ENCODE measurements around the gene ARMC8.

Gene ARMC8

GRCh38 chr3:138253609-138254008 lies 66.5 kb downstream of the ARMC8 start:
- no peak for DNase-seq

GRCh38 chr3:138254216-138254615 lies 67.1 kb downstream of the ARMC8 start:
- DNase-seq: no peak

- no peak for DNase-seq
Measured at GRCh38 chr3:138256022-138256421, 68.9 kb downstream of the ARMC8 start.

- no peak for DNase-seq
Measured at GRCh38 chr3:138257986-138258385, 70.9 kb downstream of the ARMC8 start.

GRCh38 chr3:138259126-138259525 lies 72.0 kb downstream of the ARMC8 start:
- no peak for DNase-seq

DNA sequence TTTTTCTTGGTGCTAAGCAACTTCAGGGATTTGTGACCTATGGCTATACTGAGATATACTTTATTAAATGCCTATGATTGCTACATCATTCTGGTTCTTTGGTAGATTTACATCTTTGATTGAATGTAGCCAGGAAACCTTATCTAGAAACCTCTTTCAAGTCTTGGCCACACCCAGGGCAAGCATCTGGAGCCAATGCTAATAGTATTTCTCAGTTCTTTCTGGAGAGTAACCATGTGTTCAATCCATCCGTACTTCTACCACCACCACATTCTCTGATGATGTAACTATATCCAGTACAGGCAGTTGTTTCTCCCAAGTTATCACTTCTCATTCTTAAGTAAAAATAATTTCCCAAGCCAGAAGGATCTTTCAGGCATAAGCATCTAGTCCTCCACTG lies 73.5 kb downstream of the ARMC8 start:
- DNase-seq: no peak

- DNase-seq: no peak
Measured at GRCh38 chr3:138263104-138263503, 76.0 kb downstream of the ARMC8 start.

- DNase-seq: no peak
Measured at GRCh38 chr3:138265745-138266144, 78.6 kb downstream of the ARMC8 start.

DNA sequence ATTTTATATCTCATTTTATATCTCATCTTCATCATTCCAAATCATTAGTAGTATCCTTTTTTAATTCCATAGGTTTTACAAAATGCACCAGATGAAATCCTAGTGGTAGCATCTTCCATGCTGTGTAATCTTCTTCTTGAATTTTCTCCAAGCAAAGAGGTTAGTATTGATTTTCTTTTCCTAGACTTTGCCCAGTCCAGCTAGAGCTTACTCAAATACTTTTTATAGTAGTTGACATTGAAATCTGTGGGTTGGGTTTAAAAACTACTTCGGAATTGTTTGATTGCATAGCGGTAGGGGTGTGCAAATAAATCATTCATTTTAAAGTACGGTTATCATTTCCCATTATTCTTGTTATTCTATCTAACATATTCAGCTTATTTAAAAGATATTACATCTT lies 80.0 kb downstream of the ARMC8 start:
- no peak for DNase-seq

DNA sequence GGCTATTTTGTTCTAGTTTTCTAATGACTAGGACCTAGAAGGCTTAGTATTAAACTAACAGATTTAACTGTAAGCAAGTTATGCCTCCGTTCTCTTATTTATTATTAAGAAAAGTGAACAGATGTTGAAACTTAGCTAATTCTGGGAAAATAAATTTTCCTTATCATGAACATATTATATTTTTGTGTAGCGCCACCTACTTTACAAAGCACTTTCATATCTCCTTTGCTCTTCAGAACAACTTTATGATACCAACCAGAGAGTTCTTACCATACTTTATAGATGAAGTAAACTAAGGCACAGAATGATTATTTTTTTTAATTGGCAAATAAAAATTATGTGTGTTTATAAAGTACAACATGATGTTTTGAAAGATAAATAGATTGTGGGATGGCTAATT lies 83.1 kb downstream of the ARMC8 start:
- no peak for DNase-seq

- no peak for DNase-seq
Measured at GRCh38 chr3:138271189-138271794, 84.2 kb downstream of the ARMC8 start.

- DNase-seq: no peak
Measured at GRCh38 chr3:138281561-138281960, 94.5 kb downstream of the ARMC8 start.

GRCh38 chr3:138282836-138283235 lies 95.7 kb downstream of the ARMC8 start:
- DNase-seq: no peak

- no peak for DNase-seq
Measured at GRCh38 chr3:138284079-138284478, 97.0 kb downstream of the ARMC8 start.

DNA sequence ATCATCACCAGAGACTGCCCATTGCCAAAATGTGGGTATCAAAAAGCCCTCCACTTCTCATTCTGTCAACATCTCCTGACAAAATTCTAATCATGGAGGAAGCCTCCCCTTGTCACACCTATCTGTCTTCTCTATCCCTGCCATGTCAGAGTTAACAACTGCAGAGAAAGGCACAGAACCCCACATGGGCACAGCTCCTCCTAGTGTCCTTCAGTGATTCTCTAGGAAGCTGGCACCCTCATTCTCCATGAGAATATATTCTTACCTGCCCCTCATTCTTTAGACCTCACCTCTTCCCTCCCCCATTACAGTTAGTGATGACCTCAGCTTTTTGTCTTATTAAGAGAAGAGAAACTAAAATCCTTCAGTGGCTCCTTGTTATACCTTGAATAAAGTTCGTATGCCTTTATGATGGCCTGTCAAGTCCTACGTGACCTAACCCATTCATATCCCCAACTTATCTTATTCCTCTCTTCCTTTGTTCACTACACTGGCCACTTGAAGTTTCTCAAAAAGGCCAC lies 97.9 kb downstream of the ARMC8 start:
- no peak for DNase-seq

GRCh38 chr3:138289260-138289659 lies 102.2 kb downstream of the ARMC8 start:
- no peak for DNase-seq

- DNase-seq: no peak
Measured at GRCh38 chr3:138289701-138290100, 102.6 kb downstream of the ARMC8 start.

DNA sequence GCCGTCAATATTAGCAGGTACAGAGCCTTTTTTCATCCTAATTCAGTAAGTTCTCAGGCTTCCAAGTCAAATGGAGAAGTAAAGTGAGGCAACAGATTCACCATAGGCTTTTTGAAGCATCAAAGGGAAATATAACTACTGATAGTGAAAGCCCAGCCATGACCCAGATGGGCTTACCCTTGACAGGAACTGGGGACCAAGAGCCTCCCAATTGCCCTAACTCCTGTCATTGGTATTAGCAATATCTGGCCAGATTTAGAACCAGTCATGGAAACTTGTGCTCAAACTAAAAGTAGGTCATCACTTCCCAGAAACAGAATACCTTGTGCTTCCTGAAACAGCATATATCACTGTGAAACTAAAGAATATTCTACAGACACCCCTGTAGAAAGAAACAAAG lies 109.5 kb downstream of the ARMC8 start:
- no peak for DNase-seq

- DNase-seq: no peak
Measured at GRCh38 chr3:138297059-138297607, 110.0 kb downstream of the ARMC8 start.

GRCh38 chr3:138297876-138298275 lies 110.8 kb downstream of the ARMC8 start:
- no peak for DNase-seq

GRCh38 chr3:138300647-138301046 lies 113.5 kb downstream of the ARMC8 start:
- DNase-seq: no peak

DNA sequence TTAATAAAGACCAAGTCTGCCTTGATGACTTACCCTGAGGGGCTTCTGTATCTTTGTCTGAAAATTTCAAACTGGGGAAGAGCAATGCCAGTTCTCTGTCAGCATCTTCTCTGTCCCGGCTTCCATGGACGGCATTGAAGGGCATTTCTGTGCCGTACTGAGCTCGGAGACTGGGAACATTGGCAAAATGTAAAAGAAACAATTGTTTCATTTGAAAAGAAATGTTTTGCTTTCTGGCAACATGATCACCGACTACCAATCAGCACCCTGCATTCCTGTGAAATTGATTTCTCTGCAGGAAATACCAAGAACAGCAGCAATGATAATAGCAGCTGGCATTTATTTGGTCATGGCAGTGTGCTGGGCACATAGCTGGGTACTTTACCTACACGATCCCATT lies 116.4 kb downstream of the ARMC8 start:
- DNase-seq: no peak

DNA sequence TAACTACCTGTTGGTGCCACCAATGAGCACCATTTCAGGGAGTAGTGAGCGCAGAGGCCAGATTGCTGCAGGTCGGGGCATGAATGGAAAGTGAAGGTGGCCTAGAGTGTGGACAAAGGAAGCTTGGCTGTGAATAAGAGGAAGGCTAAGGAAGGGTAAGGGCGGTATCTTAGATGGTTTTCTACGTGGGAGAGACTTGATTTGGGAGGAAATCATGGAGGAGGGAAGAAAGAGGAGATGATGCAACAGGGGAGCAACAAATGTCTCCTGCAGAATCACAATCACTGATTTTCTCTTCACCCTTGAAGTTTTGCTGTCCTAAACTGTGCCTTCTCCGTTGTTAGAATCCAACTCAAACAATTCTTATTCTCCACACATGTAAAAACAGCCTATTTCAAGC lies 120.8 kb downstream of the ARMC8 start:
- no peak for DNase-seq

DNA sequence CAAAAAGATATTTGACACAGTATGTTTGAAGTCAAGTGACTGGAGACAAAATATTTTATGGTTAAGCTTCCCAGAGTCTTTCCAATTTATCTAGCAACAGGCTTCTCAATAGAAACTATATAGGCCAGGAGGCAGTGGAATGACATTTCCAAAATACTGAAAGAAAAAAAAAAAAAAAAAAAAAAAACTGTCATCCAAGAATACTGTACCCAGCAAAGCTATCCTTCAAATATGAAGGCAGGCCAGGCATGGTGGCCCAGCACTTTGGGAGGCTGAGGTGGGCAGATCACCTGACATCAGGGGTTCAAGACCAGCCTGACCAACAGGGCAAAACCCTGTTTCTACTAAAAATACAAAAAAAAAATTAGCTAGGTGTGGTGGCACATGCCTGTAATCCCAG lies 121.7 kb downstream of the ARMC8 start:
- DNase-seq: no peak

DNA sequence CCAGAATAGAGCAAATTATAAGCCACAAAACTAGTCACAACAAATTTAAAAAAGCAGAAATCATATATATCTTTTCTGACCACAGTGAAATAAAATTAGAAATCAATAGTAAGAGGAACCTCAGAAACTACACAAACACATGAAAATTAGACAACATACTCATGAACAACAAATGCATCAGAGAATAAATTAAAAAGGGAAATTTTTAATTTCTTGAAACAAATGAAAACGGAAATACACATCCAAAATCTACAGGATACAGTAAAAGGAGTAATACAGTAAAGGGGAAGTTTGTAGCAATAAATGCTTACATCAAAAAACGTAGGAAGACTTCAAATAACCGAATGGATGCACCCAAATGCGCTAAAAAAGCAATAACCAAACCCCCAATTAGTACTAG lies 123.4 kb downstream of the ARMC8 start:
- DNase-seq: no peak
